A204.1 (cell line): Measurements from ENCODE around the gene KCNQ1.

Source experiments
- FAIRE-seq: peaks from 2 replicates; lab custom pipeline; 2012; peaks lifted over from hg19 to GRCh38; lab: Jason Lieb, UNC

Gene KCNQ1

GRCh38 chr11:2702771-2703362 is 258.1 kb downstream of the KCNQ1 start:
- no peak for FAIRE-seq

DNA sequence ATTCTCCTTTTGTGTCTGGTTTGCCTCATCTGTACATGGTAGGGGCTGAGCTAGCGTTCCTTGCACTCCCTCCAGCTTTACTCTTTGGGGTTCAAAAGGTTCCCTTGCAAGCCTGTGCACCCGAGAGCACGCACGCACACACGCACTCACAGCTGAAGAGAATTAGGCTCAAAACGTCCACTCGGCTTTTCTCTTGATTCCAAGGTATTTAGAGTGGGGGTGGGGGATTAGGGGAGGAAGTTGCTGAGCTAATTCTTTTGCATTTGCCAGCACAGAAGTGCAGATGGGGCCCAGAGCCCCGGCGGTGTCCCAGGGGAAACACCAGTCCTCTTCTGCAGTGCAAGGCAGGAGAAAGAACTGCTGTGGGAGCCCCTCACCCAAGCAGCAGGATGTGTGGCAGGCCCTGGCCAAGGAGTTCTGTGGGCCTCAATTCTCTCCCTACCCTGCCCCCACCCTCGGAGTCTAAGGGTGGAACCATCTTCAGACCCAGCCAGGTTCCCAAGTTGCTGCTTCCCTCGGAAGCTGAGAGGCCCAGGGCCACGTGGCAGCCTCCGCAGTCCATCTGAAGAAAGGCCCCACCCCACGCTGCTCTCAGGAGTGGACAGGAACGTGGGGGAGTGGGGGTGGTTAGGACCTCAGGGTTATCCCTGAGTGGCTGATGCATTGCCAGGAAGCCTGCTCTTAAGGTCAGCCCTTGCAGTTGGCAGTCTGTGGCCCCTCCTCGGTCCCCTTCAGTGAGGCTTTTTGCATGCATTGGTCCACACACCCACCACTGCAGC is 258.7 kb downstream of the KCNQ1 start:
- FAIRE-seq, result no peak

DNA sequence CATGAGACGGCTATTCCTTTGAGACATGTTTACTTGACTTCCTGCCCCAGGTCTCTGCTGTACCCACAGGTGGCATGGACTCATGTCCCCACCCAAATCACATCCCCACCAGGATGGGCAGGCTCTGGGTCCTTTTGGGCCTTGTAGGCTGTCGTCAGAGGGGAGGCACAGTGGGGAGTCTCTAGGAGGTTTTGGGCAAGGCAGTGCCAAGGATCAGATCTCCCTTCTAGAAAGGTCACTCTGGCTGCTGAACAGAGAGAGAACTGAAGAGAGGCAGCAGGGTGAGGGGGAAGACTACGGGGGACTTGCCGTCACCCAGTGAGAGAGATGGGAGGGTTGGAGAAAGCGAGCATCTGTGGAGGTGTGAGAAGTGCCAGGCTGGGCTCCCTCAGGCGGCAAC is 259.5 kb downstream of the KCNQ1 start:
- no peak for FAIRE-seq

- no peak for FAIRE-seq
Observed at GRCh38 chr11:2704896-2705606, 260.2 kb downstream of the KCNQ1 start.

DNA sequence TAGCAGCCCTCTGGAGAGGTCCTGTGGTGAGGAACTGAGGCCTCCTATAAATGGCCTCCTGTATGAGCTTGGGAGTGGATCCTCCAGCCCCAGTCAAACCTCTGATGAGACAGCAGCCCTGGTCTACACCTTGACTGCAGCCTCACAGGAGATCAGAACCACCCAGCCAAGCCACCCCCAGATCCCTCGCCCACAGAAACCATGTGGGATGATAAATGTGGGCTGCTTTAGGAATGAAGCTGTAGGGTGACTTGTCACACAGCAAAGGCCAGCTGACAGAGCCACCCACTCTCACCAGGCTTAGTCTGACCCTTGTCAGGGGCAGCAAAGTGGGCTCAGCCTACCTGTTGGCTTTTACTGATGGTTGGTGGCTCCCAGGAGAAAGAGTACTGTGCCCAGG is 261.5 kb downstream of the KCNQ1 start:
- no peak for FAIRE-seq

GRCh38 chr11:2707736-2708135 is 262.9 kb downstream of the KCNQ1 start:
- FAIRE-seq, result no peak

DNA sequence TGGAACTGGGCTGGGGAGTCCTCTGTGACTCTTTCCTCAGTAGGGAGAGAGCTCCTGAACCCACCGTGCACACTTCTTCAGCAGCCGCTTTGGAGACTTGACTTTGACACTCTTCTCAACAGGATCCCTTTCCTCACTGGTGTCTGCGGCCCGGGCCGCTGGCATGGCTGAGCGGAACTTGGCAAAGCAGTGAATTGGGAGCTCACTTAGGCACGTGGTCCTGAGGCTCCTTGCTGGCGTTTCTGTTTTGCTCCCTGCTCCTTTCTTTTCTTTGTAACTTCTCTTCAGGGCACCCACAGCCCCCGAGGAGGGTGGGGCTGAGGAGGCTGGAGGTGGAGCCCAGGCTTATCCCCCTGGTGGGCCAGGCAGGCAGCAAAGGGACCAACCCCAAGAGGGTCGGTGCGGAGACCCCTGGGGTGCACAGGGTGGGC is 263.4 kb downstream of the KCNQ1 start:
- FAIRE-seq, result no peak

- no peak for FAIRE-seq
Observed at GRCh38 chr11:2708757-2709281, 264.0 kb downstream of the KCNQ1 start.

GRCh38 chr11:2709429-2709828 is 264.6 kb downstream of the KCNQ1 start:
- FAIRE-seq, result no peak

DNA sequence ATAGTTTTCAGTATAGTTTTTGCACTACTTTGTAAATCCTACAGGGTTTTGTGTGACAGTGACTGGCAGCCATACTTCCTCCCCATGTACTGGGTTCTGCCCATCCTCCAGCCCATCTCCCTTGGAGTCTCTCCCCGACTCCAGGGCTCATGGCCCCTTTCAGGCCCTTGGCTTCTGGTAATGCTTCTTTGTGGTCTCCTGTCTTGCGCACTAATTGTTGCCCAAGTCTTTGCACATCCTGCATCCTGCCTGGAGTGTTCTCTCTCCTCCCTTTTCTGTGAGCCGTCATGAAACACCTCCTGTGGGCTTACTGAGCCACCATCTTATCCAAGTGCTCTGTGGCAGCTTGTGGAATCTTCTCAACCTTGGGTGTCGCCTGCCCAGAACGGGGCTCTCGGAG is 266.4 kb downstream of the KCNQ1 start:
- no peak for FAIRE-seq

- FAIRE-seq, result no peak
Observed at GRCh38 chr11:2713094-2713493, 268.3 kb downstream of the KCNQ1 start.

- FAIRE-seq, result no peak
Observed at GRCh38 chr11:2713661-2714462, 269.1 kb downstream of the KCNQ1 start.

DNA sequence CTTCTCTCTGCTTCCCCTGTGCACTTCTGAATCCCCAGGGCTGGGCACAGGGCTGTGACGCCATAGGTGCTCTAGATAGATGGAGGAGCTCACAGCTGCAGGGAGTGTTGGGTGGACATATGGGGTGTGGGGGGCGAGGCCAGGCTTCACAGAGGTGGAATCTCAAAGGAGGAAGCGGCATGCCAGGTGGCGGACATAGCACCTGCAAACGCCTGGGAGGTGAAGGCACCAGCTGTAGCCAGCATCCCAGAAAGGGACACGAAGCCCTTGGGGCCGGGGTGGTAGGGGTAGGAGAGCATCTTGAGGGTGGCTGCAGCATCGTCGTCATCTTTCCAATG is 269.6 kb downstream of the KCNQ1 start:
- FAIRE-seq, result no peak

GRCh38 chr11:2714871-2715270 is 270.1 kb downstream of the KCNQ1 start:
- FAIRE-seq, result no peak

DNA sequence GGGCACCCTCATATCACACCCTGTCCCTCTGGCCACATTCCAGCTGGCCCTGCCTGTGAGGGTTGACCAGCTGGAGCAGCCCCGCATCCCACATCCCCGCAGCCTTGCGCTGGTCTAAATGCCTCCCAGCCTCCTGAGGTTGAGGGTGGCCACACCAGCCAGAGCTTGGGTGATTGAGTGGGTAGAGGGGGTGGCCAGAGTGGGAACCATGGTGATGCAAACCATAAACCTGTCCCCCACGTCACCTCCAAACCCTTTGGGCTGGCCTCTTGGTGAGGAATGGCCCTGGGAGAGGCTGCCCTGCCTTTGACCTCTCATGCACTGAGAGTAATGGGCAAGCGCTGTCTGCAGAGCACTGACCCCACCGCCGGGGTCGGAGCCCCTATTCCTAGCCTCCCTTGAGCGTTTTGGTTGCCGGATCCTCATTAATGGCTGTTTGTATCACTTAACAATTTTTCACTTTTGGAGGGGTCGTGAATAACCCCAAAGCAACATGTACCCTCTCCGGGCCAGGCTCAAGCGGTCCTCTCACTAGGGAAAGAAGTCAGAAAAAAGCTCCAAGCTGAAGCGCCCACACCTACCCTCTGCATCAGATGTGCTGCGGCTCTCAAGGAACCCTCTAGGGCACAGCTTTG is 271.0 kb downstream of the KCNQ1 start:
- no peak for FAIRE-seq

DNA sequence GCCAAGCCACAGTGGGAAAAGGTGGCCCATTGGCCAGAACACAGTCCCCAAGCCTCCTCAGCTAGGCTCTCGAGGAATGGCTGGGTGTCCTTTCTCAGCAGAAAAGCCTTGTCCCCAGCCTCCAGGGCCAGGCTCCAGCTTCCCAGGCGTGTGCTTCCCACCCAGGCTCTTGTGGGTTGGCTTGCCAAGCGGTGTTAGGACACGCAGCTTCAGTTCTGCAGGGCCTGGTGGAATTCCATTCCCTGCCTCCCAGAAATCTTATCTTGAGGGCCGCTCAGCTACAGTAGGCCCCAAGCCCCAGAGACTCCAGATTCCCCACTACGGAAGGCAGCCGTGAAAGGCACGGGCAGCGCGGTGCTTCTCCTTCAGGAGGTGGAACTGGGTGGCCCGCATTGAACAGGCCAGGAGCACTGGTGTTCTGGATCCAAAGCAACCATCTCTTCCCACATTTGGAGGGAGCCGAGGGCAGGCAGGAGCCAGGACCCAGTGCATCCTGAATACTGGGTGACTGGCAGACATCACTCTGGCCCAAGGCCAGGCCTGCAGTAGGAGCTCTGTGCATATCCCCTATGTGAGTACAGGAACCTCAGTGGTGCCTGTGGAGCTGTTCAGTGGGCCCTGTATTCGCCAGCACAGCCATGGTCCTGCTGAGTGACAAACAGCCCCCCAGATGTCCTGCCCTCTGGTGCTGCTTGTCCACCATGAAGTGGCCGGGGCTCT is 271.7 kb downstream of the KCNQ1 start:
- no peak for FAIRE-seq

- no peak for FAIRE-seq
Observed at GRCh38 chr11:2717561-2718325, 272.9 kb downstream of the KCNQ1 start.

DNA sequence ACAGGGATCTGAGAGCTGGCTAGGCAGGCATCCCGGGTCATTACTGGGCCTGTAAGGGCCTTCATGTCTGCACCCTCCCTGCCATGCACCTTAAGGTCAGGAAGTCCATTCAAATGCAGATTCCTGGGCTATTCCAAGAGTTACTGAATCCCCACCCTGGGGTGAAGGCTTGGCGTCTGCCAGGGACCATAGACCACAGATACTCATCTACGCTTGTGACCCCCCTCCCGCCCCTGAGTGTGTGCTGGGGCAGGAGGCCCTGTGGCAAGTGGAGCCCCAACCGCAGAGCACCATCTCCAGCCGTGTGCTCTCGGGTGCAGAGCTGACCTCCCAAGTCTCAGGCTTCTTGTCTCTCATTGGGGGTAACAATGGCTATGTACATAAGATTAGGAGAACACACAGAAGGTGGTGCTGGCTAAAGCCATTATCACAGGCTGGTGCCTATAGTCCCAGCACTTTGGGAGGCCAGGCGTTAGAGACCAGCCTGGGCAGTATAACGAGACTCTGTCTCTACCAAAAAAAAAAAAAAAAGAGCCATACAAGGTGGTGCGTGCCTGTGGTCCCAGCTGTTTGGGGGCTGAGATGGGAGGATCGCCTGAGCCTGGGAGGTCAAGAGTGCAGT is 274.1 kb downstream of the KCNQ1 start:
- FAIRE-seq, result no peak

DNA sequence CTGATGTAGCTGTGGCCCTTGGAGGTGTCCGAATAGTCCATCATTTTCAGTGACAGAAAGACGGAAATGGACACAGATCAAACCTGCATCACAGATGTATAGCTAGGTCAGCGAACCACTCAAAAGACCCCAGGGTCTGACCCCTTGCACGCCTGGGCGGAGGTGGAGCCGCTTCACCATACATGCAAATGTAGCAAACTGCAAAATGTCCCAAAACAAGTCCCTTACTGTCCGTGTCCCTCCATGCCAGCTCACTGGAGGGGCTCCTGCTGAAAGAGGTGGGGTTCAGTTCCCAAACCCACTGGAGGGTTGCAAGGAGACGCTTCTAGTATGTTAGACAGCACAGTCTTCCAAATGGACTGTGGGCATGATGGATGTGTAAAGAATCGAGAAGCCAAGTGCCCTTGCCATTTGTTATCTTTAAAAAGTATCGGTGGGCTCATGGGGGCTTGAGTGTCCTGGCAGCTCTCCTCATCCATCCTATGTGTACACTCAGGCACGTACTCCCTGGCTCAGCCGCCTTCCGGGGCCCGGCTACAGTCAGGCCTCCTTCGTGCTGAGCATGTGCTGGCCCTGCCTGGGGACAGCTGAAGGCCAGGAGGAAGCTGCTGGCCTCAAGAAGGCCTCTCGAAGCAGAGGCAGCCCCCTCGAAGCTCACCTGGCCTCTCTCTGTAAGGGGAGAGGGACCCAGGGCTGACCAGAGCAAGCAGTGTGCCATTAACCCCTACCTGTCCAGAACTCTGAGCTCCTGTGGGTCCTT is 275.2 kb downstream of the KCNQ1 start:
- no peak for FAIRE-seq
